PFSK-1 (cell line): Measurements from ENCODE around the gene CC2D1A.

ENCODE experiments used
- POLR2AphosphoS5 ChIP-seq: IDR thresholded peaks from 2 replicates; pipeline ENCODE4 v1.6.1; 2012; ENCODE audit warnings: low read depth, mild to moderate bottlenecking, control low read depth, low read length, moderate library complexity
- REST ChIP-seq, 2 experiments: IDR thresholded peaks; 2 replicates each; pipeline versions ENCODE4 v1.6.1 to v1.8.0; 2011 to 2012; ENCODE audit warnings: low read depth in 2 of 2, low read length in 2 of 2, control low read depth in 1 of 2, inconsistent platforms in 1 of 2, mild to moderate bottlenecking in 1 of 2, moderate library complexity in 1 of 2; ENCODE audit not compliant: insufficient read depth in 1 of 2
- SIN3A ChIP-seq: IDR thresholded peaks from 2 replicates; pipeline ENCODE4 v1.6.1; 2012; ENCODE audit warnings: mild to moderate bottlenecking, low read length, moderate library complexity, borderline replicate concordance; ENCODE audit not compliant: insufficient read depth
- TAF1 ChIP-seq: IDR thresholded peaks from 2 replicates; pipeline ENCODE4 v1.6.1; 2012; ENCODE audit warnings: low read length, control low read depth, borderline replicate concordance; ENCODE audit not compliant: insufficient read depth

- TF ChIP-seq POLR2AphosphoS5 (no peak), REST (IDR thresholded peaks at IDR 0.05; ENCODE audit: insufficient read depth in 1 of 2, low read depth in 2 of 2, low read length in 2 of 2) (no peak), TAF1 (no peak), SIN3A (no peak)
These were observed 46.6 kb upstream of the CC2D1A start for GRCh38 chr19:13859361-13859880.
